ENCODE data around the gene POLRMT.
"Not testable (repeated sequence)": the region's sequence is repeated elsewhere in the genome, so short reads cannot be mapped to it uniquely, and the experiment has no call there.

Gene POLRMT

DNA sequence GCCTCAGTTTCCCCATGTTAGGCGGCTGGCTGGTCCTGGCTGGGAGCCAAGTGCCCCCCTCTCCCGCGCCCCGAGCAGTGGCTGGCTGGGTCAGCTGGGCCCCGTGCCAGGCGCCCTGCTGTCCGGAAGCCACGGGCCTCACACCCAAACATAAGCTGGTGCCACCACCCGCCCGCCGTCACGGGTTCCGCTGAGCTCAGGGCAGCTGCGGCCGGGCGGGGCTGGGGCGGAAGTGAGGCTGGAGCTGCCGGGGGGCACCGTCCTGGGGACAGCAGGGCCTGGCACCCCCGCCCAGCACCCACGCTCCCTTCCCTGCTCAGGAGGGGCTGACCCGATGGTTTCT, 24.4 kb downstream of the POLRMT start:
- no peak for DNase-seq

DNA sequence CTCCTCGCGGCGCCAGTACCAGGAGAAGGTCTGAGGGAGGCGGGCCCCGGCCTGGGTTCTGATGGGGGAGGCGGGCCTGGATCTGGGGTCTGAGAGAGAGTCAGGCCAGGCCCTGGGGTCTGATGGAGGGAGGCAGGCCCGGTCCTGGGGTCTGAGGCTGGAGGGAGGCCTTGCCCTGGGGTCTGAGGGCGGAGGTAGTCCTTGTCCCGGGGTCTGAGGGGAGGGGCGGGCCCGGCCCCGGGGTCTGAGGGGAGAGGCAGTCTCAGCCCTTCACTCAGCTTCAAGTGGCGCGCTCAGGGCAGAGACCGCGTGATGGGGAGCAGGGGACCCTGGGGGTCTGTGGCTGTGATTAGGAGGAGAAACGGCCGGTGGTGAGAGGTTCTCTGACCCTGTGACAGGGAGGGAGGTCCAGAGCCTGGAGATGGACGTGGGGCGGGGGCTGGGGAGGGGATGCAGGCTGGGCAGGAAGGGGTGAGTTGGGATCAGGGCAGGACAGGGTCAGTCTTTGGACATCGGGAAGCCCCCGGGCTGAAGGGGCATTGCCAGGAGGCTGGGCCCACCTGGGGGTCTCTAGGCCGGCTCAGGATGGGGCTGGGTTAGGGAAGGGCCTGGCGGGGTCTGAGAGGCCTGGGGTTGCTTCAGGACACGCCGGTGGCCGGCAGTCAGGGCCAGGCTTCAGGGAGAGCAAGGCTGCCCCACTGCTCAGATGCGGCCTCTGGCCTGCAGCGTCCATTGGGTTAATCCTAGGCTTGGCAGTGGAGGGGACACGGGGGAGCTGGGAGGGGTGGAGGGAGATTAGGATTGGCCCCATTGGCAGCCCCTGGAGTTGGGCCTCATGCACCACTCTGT, 25.0 kb downstream of the POLRMT start:
- no peak for DNase-seq

GRCh38 chr19:607301-608154, 25.8 kb downstream of the POLRMT start:
- no peak for DNase-seq

DNA sequence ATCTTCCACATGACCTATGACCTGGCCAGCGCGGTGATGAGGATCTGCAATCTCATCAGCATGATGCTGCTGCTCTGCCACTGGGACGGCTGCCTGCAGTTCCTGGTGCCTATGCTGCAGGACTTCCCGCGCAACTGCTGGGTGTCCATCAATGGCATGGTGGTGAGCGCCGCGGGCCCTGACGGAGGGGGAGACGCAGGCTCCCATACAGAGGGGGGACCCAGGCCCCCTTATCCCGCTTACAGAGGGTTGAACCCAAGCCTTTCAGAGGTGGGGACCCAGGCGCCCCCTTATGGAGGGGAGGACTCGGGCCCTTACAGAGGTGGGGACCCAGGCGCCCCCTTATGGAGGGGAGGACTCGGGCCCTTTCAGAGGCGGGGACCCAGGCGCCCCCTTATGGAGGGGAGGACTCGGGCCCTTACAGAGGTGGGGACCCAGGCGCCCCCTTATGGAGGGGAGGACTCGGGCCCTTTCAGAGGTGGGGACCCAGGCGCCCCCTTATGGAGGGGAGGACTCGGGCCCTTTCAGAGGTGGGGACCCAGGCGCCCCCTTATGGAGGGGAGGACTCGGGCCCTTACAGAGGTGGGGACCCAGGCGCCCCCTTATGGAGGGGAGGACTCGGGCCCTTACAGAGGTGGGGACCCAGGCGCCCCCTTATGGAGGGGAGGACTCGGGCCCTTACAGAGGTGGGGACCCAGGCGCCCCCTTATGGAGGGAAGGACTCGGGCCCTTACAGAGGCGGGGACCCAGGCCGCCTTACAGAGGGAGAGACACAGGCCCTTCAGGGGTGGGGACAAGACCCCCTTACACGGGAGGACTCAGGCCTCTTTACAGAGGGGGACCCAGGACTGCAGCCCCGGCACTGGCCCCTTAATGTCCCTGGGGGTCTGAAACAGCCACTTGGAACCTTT, 28.0 kb downstream of the POLRMT start:
- not testable (repeated sequence) for DNase-seq

DNA sequence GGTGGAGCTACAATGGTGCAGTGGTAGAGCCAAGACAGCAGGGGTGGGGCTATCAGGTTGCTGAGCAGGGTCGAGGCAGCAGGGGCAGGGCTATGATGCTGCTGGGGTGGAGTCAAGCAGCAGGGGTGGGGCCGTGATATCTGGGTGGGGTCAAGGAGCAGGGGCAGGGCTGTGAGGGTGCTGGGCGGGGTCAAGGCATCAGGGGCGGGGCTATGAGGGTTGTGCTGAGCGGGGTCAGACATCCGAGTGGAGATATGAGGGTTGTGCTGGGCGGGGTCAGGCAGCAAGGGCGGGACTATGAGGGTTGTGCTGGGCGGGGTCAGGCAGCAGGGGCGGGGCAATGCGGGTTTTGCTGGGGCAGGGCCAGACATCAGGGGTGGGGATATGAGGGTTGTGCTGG, 29.0 kb downstream of the POLRMT start:
- peak; percentile 20 for DNase-seq

- not testable (repeated sequence) for DNase-seq
These were observed 29.6 kb downstream of the POLRMT start for GRCh38 chr19:603779-604178.

DNA sequence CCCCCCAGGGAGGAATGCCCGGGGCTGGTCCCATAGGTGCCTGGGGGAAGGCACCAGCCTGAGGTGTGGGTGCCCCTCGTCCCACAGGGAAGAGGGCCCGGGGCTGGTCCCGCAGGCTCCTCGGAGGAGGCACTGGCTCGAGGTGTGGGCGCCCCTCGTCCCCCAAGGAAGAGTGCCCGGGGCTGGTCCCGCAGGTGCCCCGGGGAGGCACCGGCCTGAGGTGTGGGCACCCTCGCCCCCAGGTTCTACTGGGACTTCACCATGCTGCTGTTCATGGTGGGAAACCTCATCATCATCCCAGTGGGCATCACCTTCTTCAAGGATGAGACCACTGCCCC, 30.1 kb downstream of the POLRMT start:
- DNase-seq: not testable (repeated sequence)

DNA sequence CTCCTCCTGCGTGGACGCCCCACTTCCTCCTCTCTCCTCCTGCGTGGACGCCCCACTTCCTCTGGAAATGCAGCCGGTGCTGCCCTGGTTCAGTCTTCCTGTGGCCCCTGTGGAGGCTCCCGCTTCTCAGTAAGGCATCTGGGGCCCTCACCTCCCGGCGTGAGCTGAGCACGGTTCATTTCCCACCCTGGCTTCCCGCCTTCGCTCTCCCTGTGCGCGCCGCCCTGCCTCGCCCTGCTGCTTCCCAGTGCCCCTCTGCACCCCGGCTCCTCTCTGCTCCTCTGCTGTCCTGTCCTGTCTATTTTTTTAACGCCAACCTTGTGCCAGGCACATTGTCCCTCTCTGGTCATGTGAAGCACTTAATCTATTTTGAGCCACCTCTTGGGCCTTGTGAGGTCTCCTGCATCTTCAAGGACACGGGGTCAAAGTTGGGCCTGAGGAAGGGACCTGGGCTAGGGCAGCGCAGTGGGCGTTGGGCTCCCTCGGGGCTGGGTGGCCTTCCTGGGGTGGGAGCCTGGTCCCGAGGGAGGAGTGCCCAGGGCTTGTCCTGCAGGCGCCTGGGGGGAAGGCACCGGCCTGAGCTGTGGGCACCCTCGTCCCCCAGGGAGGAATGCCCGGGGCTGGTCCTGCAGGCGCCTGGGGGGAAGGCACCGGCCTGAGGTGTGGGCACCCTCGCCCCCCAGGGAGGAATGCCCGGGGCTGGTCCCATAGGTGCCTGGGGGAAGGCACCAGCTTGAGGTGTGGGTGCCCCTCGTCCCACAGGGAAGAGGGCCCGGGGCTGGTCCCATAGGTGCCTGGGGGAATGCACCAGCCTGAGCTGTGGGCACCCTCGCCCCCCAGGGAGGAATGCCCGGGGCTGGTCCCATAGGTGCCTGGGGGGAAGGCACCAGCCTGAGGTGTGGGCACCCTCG, 30.7 kb downstream of the POLRMT start:
- DNase-seq: no peak

GRCh38 chr19:601790-602189, 31.5 kb downstream of the POLRMT start:
- DNase-seq: no peak

DNA sequence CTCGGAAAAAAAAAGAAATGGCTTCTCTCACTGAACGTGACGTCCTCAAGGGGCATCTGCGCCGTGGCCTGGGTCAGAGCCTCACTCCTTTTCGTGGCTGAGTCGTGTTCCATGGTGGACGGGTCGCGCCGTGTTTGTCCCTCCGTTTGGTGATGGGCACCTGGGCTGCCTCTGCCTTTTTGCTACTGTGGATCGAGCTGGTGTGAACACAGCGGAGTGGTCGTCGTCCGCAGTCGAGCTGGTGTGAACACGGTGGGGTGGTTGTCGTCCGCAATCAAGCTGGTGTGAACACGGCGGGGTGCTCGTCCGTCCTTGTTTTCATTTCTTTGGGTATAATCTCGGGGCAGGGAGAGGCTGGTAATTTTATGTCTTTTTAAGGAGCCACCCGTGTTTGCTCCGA, 32.0 kb downstream of the POLRMT start:
- DNase-seq: no peak

GRCh38 chr19:597406-598315, 35.7 kb downstream of the POLRMT start:
- DNase-seq: no peak

DNA sequence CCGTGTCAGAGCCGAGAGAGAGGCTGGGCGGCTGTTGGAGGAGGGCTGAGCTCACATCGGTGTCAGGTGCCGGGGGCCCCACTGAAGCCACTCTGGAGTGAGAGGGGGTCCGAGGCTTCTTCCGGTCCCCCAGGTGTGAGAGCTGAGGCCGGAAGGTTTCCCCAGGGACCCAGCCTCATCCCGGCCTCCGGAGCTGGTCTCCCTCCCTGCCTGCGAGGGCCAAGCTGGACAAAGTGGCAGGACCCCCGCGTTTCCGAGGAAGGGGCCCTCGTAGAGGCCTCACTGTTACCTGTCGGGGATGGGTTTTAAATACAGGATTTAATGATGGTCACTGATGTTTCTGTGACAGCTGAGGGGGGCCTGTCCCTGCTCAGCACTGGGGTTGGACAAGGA, 37.1 kb downstream of the POLRMT start:
- DNase-seq: no peak

DNA sequence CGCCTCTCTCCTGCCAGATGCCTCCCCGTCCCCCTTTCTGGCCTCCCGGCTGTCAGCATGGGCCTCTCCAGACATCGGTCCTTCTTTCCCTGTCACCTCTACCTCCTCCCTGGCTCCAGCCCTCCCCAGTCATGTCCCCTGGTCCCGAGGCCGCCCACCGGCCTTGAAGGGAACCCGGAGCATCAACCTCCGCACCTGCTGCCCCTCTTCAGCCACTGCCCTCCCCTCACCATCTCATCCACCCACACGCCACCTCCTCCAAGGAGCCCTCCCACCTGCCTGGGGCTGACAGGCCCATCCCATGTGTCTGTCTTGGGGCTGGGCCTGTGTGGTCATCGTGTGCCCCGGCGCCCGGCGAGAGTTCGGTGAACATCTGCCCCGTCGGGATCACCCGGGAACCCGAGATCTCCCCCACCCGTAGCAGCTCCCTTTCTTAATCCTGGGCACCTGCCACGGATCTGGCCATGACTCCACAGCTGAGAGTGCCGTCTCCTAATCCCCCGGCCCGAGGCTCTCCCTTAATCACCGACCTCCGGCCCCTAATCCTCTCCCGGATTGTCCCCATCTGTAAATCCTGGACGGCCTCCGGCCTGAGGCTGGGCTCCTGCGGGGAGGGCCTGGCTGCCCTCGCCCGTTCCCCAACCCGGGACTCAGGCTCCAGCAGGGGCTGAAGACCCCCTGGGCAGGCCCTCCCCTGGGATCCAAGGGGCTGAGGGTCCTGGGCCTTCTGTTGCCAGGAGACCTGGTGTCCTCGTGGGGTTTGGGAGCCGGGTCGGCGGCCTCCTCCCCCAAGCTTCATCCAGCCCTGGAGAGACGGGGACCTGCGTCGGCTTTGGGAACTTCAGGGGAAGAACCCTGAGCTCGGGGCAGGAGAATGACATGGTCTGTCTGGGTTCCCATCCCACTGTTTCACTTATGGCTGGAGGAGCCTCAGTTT, 37.7 kb downstream of the POLRMT start:
- no peak for DNase-seq

- no peak for DNase-seq
These were observed 39.0 kb downstream of the POLRMT start for GRCh38 chr19:594265-594870.

GRCh38 chr19:593505-593904, 39.8 kb downstream of the POLRMT start:
- DNase-seq: no peak

DNA sequence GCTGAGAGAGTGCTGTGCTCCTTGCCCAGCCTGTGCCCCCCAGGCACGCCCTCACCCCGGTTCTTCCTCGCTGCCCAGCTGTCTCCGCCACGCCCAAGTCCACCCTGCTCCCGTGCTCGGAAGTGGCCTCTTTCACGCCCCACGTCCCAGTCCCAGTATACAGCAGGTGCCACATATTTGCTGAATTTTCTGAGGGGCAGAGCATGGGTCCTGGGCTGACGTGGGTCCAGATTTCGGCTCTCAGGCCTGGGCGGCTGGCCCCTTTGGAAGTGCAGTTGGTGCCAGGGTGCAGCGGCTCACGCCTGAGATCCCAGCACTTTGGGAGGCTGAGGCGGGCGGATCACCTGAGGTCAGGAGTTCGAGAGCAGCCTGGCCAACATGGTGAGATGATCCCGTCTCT, 40.3 kb downstream of the POLRMT start:
- no peak for DNase-seq

GRCh38 chr19:592101-592500, 41.2 kb downstream of the POLRMT start:
- no peak for DNase-seq

GRCh38 chr19:591099-591958, 42.0 kb downstream of the POLRMT start:
- no peak for DNase-seq

- DNase-seq: no peak
These were observed 42.6 kb downstream of the POLRMT start for GRCh38 chr19:590750-591098.

All from stimulated activated CD4-positive, alpha-beta T cell treated with anti-CD3 and anti-CD28 coated beads, Interleukin-4, amount 100 ng/mL, for 1 hour (primary cell).